OCI-LY7 (cell line): Measurements from ENCODE around the gene SPPL2B.

Experiments used
- EZH2phosphoT487 ChIP-seq: fragments of 200-600 bp; sonication (generic); IDR thresholded peaks from 2 replicates; pipeline ENCODE4 v1.6.1; 2018; ENCODE audit warnings: low read depth, borderline replicate concordance, mild to moderate bottlenecking, mixed run types, antibody characterized with exemption, low read length, moderate library complexity, mixed read lengths
- TF ChIP-seq, protein P1 (sequence below): fragments of 200-600 bp; sonication (generic); conservative IDR thresholded peaks from 2 replicates; pipeline ENCODE4 v1.5.1; 2014; ENCODE audit warnings: mild to moderate bottlenecking, antibody characterized with exemption, low read length, moderate library complexity, mixed read lengths

DNA sequence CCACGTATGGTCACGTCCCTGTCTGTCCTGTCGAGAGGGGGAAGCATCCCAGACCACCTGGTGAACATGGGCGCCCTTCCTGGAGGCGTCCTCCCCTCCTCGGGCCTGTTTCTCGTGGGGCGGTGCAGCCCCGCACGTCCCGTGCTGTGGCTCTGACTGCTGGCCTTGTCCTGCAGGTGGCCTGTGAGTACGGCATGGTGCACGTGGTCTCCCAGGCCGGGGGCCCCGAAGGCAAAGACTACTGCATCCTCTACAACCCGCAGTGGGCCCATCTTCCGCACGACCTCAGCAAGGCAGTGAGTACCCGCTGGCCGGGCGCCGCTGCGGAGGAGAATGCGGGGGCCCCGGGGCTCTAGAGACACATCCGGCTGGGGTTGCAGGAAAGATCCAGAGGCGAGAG lies 5.9 kb downstream of the SPPL2B start:
- TF ChIP-seq, protein P1, sequence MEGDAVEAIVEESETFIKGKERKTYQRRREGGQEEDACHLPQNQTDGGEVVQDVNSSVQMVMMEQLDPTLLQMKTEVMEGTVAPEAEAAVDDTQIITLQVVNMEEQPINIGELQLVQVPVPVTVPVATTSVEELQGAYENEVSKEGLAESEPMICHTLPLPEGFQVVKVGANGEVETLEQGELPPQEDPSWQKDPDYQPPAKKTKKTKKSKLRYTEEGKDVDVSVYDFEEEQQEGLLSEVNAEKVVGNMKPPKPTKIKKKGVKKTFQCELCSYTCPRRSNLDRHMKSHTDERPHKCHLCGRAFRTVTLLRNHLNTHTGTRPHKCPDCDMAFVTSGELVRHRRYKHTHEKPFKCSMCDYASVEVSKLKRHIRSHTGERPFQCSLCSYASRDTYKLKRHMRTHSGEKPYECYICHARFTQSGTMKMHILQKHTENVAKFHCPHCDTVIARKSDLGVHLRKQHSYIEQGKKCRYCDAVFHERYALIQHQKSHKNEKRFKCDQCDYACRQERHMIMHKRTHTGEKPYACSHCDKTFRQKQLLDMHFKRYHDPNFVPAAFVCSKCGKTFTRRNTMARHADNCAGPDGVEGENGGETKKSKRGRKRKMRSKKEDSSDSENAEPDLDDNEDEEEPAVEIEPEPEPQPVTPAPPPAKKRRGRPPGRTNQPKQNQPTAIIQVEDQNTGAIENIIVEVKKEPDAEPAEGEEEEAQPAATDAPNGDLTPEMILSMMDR: no peak
- no peak for TF ChIP-seq EZH2phosphoT487
